HFFc6 (cell line): ENCODE results near the gene PATJ. TPM values are rescaled to one million over a fixed set of nuclear protein-coding genes. Genes with fewer than 3 reads are reported as not detected.
A peak's percentile ranks its signal among the peaks of the same experiment; 100 is the strongest.
"Not testable (repeated sequence)": the region's sequence is repeated elsewhere in the genome, so short reads cannot be mapped to it uniquely, and the experiment has no call there.

Experiments used
- DNase-seq: peaks from one replicate; pipeline ENCODE4 v3.0.0-alpha.2; 2018
- H3K27ac Mint-ChIP-seq: 2 replicates; pipeline ENCODE4 v1.8.0; 2020; ENCODE audit warnings: mild to moderate bottlenecking, mixed read lengths
- H3K27me3 Mint-ChIP-seq: 2 replicates; pipeline ENCODE4 v1.8.0; 2021; ENCODE audit warnings: mild to moderate bottlenecking, moderate library complexity, mixed read lengths; ENCODE audit not compliant: insufficient read depth
- H3K36me3 Mint-ChIP-seq: 2 replicates; pipeline ENCODE4 v1.8.0; 2021; ENCODE audit warnings: low read depth, mixed read lengths
- H3K4me1 Mint-ChIP-seq: 2 replicates; pipeline ENCODE4 v1.8.0; 2020; ENCODE audit warnings: low read depth, mixed read lengths
- H3K4me3 Mint-ChIP-seq: 2 replicates; pipeline ENCODE4 v1.8.0; 2020; ENCODE audit warnings: mild to moderate bottlenecking, moderate library complexity, mixed read lengths
- H3K9me3 Mint-ChIP-seq: 2 replicates; pipeline ENCODE4 v1.8.0; 2020; ENCODE audit warnings: mild to moderate bottlenecking, mixed read lengths
- total RNA-seq, 6 experiments: library from RNA; stranded (reverse); fragmentation: NEBNext Ultra II Directional; extraction: Animal tissue kit (Norgen Biotek cat#: 25700); gene quantifications; 2 replicates in 1 of 6; 3 replicates in 5 of 6; pipeline ENCODE4 v1.2.3, GENCODE V29; 2021
- TF ChIP-seq, protein P1 (sequence below): fragments of 200-600 bp; sonication (generic); IDR thresholded peaks from 2 replicates; pipeline ENCODE4 v1.5.0; 2021; ENCODE audit warnings: antibody characterized with exemption, mild to moderate bottlenecking

Gene PATJ
- total RNA-seq, 6 experiments from 2014 or later, result 4.7 to 8.0 (median 5.7) TPM

DNA sequence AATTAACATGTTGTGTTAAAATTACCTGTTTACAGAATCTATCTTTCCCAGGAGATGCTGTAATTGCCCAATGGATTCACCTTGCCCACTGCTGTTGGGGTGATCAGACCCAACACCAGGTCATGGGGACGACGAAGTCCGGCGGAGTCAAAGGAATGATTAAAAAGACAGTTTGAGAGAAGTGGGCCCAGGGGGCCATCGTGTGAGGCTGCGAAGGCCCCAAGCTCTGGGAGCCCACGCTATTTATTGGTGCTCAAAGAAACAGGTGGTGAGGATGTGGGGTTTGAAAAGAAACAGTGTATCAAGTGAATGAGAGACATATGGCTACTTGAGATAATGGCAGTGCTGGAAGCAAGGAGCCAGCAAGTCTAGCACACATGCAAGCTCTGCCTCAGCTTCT, 436.1 kb downstream of the PATJ start:
- H3K4me1 Mint-ChIP-seq, result no peaks in the 10 kb centered on the region
- no peak for DNase-seq
- H3K36me3 Mint-ChIP-seq, result no peaks in the 10 kb centered on the region
- H3K4me3 Mint-ChIP-seq, result no peak overlapping the region
- H3K9me3 Mint-ChIP-seq, result no peaks in the 10 kb centered on the region
- H3K27me3 Mint-ChIP-seq, result peaks cover 2% of the 10 kb centered on the region; the same call in 1 of the 2 replicates
- TF ChIP-seq, protein P1, sequence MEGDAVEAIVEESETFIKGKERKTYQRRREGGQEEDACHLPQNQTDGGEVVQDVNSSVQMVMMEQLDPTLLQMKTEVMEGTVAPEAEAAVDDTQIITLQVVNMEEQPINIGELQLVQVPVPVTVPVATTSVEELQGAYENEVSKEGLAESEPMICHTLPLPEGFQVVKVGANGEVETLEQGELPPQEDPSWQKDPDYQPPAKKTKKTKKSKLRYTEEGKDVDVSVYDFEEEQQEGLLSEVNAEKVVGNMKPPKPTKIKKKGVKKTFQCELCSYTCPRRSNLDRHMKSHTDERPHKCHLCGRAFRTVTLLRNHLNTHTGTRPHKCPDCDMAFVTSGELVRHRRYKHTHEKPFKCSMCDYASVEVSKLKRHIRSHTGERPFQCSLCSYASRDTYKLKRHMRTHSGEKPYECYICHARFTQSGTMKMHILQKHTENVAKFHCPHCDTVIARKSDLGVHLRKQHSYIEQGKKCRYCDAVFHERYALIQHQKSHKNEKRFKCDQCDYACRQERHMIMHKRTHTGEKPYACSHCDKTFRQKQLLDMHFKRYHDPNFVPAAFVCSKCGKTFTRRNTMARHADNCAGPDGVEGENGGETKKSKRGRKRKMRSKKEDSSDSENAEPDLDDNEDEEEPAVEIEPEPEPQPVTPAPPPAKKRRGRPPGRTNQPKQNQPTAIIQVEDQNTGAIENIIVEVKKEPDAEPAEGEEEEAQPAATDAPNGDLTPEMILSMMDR, result no peak
- H3K27ac Mint-ChIP-seq, result no peak overlapping the region

DNA sequence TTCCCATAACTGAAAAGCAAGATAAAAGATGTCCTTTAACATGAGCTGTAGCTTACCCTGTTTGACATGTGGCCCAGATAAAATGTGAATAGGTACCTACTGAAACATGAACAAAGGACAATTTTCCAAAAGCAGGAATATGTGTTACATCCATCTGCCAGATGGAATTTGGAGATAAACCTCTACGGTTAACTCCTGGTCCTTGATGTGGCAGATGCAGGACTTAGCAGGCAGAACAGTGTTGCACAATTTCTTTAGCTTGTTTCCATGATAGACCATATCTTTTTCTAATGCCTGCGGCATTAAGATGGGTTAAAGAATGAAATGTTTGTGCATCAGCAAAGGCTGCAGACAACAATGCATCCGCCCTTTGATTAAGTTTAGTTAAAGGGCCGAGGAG, 437.8 kb downstream of the PATJ start:
- H3K27me3 Mint-ChIP-seq, H3K4me1 Mint-ChIP-seq, H3K4me3 Mint-ChIP-seq, H3K36me3 Mint-ChIP-seq, H3K9me3 Mint-ChIP-seq, DNase-seq, H3K27ac Mint-ChIP-seq: not testable (repeated sequence)

DNA sequence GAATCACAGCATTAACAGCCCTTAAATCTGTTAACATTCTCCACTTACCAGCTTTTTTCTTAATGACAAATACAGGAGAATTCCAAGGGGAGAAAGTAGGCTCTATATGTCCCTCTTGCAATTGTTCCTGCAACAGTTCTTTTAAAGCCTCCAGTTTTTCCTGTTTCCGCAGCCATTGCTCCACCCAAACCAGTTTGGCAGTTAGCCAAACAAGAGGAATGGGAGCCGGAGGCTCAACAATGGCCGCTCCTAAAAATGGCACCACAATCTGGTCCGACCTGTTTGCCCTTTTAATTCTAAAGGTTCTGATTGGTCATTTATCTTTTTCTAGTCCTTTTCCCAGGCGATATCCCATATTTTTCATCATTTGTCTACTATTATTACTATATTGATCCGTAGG, 438.4 kb downstream of the PATJ start:
- no peak overlapping the region for H3K27ac Mint-ChIP-seq
- TF ChIP-seq, protein P1, result no peak

DNA sequence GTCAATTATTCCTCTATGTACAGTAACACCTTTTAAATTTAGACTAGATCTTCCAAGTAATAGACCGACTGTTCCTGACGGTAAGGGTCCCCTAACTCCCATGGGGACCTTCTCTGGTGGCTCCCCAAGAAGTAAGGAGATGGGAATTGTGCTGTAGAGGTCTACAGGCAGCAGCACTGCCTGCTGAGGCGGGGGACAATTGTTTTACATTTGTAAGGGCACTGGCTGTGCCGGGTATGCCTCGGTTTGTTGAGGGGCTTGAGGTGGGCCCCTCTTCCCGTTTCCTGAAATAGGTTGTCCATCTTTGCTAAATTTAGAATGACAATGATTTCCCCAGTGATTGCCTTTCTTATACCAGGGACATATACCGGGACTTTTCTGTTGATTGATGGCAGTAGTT, 439.3 kb downstream of the PATJ start:
- H3K36me3 Mint-ChIP-seq, result no peaks in the 10 kb centered on the region
- DNase-seq, result no peak
- TF ChIP-seq, protein P1, result no peak
- H3K9me3 Mint-ChIP-seq, result no peaks in the 10 kb centered on the region
- H3K4me1 Mint-ChIP-seq, result no peaks in the 10 kb centered on the region
- H3K4me3 Mint-ChIP-seq, result no peak overlapping the region
- H3K27me3 Mint-ChIP-seq, result peaks cover 6% of the 10 kb centered on the region; the same call in 1 of the 2 replicates
- H3K27ac Mint-ChIP-seq, result no peak overlapping the region

More for the DNA sequence above, 438.4 kb downstream of the PATJ start:
- Mint-ChIP-seq H3K27me3 (peaks cover 6% of the 10 kb centered on the region; the same call in 1 of the 2 replicates), H3K4me1 (no peaks in the 10 kb centered on the region), H3K36me3 (no peaks in the 10 kb centered on the region), H3K9me3 (no peaks in the 10 kb centered on the region), H3K4me3 (no peak overlapping the region)
- no peak for DNase-seq

DNA sequence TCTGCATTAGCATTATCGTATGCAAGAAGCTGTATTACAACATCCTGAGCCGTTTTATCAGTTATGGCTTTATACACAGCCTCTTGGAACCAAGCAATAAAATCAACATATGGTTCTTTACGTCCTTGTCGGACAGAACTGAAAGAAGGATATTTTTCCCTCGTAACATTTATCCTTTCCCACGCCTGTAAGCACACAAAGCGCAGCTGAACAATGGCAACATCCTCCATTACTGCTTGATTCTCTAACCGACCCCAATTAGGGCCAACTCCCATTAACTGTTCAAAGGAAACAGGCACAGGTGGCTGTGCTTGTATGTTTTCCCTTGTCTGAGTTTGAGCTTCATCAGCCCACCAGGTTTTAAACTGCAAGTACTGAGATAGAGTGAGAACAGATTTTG, 439.9 kb downstream of the PATJ start:
- H3K4me3 Mint-ChIP-seq, H3K36me3 Mint-ChIP-seq, DNase-seq, H3K9me3 Mint-ChIP-seq, H3K4me1 Mint-ChIP-seq, H3K27me3 Mint-ChIP-seq, H3K27ac Mint-ChIP-seq: not testable (repeated sequence)

DNA sequence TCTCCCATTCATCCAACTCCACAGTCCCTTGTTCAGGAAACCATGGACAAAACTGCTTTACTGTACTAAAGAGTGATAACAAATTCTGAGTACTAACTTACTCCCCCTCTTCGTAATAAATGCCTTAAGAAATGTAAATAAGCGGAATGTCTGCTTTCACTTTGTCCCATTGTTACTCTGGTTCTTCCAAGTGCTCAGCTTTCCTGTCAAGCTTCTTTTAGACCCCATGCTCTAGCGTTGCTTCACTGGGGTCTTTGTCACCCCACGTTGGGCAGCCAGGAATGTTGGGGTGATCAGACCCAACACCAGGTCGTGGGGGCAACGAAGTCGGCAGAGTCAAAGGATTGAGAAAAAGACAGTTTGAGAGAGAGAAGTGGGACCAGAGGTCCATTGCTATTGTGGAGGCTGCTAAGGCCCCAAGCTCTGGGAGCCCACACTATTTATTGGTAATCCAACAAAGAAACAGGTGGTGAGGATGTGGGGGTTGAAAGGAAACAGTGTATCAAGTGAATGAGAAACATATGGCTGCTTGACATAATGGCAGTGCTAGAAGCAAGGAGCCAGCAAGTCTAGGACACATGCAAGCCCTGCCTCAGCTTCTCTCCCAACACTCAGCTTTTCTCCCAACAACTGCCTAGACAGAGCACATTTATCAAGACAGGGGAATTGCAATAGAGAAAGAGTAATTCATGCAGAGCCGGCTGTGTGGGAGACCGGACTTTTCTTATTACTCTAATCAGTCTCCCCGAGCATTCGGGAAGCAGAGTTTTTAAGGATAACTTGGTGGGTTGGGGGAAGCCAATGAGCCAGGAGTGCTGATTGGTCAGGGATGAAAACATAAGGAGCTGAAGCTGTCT, 441.1 kb downstream of the PATJ start:
- peak overlapping the region; percentile 58; the same call in 1 of the 2 replicates for H3K4me3 Mint-ChIP-seq
- not testable (repeated sequence) for H3K27ac Mint-ChIP-seq

DNA sequence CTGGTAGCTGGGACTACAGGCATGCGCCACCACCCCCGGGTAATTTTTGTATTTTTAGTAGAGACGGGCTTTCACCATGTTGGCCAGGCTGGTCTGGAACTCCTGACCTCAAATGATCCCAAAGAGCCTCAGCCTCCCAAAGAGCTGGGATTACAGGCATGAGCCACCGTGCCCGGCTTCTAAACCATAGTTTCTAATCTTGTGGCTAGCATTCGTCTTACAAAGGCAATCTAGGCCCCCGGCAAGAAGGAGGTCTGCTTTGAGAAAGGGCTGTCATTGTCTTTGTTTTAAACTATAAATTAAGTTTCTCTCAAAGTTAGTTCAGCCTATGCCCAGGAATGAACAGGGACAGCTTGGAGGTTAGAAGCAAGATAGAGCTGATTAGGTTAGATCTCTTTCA, 442.1 kb downstream of the PATJ start:
- TF ChIP-seq, protein P1, result no peak
- Mint-ChIP-seq H3K4me3 (no peak overlapping the region), H3K4me1 (no peaks in the 10 kb centered on the region), H3K27ac (no peak overlapping the region), H3K36me3 (no peaks in the 10 kb centered on the region), H3K9me3 (peaks cover 5% of the 10 kb centered on the region; the same call in 1 of the 2 replicates), H3K27me3 (peaks cover 6% of the 10 kb centered on the region; the same call in 1 of the 2 replicates)
- DNase-seq, result no peak

More for the DNA sequence above, 441.1 kb downstream of the PATJ start:
- H3K9me3 Mint-ChIP-seq, H3K36me3 Mint-ChIP-seq, H3K27me3 Mint-ChIP-seq, DNase-seq, H3K4me1 Mint-ChIP-seq: not testable (repeated sequence)

DNA sequence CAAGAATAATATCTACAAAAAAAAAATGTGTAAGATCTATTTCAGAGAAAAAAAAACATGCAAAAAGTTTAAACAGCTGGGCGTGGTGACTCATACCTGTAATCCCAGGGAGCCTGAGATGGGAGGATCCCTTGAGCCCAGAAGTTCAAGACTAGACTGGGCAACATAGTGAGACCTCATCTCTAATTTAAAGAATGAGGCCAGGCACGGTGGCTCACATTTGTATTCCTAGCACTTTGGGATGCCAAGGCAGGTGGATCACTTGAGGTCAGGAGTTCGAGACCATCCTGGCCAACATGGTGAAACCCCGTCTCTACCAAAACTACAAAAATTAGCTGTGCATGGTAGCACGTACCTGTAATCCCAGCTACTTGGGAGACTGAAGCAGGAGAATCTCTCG, 443.0 kb downstream of the PATJ start:
- DNase-seq, H3K27me3 Mint-ChIP-seq, H3K4me3 Mint-ChIP-seq, H3K4me1 Mint-ChIP-seq, H3K27ac Mint-ChIP-seq, H3K36me3 Mint-ChIP-seq, H3K9me3 Mint-ChIP-seq: not testable (repeated sequence)
